HG03442 (cell line): ENCODE data around the gene LMO3.
"Not testable (repeated sequence)": the region's sequence is repeated elsewhere in the genome, so short reads cannot be mapped to it uniquely, and the experiment has no call there.

Experiments
- ATAC-seq: cut with Tn5 transposase; IDR thresholded peaks from one replicate; pipeline ENCODE4 v1.9.1; 2021; ENCODE audit warnings: mild to moderate bottlenecking, moderate library complexity; ENCODE audit not compliant: unreplicated experiment

LMO3 gene

DNA sequence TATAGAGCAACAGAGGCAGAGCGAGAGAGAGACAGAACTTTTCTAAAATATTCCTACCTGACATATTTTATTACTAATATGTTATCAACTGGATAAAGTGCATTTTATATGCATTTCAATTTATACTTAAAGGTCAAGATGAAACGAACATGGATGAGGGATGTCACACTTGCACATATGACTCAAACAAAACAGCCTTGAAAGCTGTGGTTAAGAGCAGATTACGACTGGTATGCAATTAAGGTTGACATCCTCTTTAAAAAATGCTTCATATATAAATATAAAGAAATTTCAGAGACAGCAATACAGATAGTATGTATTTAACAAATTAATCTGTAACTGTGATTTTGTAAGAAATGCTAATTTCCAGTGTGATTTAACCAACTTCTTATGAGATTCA lies 52.5 kb downstream of the LMO3 start:
- ATAC-seq: no peak

DNA sequence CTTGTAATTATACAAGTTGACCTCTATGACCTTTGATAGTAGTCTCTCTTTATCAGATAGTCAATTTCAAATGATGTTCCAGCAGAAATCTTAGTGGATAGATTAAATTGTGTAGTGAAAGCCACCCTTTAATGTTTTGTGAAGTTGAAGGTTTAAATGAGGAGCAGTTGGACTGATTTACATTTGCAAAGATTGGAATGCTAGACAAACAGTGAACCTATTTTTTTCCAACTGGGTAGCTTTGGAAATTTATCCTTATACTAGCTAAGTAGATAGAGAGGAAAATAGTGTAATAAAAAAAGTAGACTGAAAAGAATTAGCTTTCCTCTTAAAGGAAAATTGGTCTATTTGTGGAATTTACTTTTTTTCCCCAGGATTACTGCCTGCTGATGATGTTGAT lies 53.7 kb downstream of the LMO3 start:
- no peak for ATAC-seq

DNA sequence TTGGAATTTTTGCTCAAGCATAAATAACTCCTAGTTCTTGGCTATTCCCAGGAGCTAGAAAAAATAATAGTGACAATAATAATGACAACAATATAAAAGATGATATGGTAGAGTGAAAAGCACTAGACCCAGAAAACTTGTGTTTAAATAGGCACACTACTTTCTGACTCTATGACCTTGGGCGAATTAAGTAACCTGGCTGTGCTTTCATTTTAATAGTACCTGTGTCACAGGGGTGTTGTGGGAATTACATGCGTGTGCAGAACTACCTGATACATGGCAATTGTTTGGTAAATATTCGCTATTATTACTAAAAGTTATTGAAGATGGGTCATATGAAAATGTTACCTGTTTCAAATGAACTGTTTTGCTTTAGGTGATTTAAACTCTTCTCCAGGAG lies 60.1 kb downstream of the LMO3 start:
- no peak for ATAC-seq

DNA sequence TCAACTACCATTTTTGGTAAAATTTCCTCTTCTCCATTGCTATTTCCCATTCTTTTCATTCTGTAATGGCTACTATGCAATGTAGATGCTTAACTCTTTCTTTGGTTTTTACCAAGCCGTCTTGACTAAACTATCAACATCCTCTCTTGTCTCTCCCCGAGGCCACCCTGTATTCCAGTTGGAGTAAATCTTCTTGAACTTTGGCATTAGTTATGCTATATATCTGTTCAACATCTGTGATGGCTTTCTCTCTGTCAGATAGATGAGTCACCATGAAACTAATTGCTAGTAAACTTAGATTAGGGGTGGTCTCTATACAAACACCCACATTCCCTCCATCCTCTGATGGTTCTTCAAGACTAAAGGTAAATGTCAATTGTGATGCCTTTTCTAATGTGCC lies 63.4 kb downstream of the LMO3 start:
- no peak for ATAC-seq

DNA sequence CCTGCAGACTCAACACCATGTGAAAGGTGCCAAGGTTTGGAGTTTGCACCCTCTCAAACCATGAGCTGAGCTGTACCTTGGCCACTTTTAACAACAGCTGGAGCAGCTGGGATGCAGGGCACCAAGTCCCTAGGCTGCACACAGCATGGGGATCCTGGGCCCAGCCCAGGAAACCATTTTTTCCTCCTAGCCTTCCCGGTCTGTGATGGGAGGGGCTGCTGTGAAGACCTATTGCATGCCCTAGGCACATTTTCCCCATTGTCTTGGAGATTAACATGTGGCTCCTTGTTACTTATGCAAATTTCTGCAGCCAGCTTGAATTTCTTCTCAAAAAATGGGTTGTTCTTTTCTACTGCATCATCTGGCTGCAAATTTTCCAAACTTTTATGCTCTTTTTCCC lies 68.3 kb downstream of the LMO3 start:
- ATAC-seq: not testable (repeated sequence)

DNA sequence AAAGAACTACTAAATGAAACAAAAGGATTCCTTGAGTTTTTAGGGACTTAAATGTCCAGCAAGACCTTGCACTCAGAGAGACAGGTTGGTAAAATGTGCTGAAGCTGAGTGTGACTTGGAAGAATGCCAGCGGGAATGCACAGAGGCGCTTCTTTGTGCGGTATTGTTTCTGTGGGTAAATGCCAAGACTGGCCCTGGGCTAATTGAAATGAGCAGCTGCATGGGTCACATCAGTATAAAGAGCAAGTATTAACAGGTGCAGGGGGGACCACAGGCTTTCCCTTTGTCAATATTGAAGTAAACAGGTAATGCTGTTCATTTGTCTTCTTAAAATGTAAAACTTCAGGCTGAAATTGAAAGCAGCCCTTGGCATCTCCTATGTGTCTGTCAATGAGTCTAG lies 74.3 kb downstream of the LMO3 start:
- ATAC-seq: no peak

DNA sequence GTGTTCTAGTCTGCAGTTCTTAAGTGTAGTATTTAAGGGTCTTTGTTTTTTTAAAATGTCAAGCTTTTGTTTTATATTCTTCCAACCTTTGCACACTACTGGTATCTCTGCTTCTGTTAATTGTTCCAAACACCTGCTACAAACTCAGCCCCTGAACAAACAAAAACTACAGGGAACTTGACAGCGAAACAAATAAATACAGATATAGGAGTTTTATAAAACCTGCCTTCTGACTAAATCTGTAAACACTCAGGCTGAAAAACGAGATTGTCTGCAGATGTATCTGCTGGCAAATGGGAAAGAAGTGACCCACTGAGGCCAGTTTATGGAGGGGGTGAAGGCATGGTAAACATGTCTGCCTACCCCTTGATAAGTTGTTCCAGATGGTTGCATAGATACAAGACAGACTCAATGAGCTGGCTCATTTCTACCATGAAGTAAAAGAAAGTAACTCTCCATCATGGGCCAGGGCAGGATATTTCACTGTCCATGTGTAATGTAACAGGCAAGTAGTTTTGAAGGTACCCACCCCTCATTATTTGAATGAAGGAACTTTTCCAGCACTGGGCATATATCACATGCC lies 75.6 kb downstream of the LMO3 start:
- ATAC-seq: no peak

DNA sequence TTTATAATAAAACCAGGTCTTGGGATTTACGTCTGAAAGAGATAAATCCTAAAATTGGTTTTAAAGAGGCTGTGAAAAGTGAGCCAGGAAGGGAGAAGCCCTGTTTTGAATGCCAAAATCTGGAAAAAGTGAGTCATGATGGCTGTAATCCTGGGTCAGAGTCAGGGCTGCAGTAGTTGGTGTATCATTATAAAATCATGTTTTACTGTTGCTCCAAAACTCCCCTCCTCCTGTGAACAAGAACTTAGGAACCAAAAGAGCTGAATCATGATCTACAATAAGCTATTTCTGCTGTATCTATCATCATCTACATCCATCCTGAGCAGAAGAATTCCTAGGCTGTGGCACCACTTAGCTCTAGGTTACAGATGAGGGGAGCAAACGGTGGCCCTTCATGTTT lies 79.3 kb downstream of the LMO3 start:
- no peak for ATAC-seq

DNA sequence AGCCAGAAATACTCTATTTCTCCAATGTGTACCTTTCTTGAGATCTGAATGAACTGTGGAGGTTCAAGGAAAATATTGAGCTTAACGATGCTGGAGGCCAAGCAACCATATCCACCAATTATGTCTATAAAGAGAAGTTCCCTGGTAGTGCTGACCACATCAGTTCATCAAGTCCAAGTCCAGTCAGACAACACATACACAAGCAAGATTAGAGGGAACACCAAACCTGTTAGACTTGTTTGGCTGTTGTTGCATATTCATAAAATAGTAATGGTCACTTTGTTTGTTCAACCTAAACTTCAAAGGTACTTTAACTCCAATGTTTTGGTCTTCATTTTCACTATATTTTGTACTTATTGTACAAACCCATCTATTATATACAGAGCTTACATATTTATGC lies 81.6 kb downstream of the LMO3 start:
- no peak for ATAC-seq

DNA sequence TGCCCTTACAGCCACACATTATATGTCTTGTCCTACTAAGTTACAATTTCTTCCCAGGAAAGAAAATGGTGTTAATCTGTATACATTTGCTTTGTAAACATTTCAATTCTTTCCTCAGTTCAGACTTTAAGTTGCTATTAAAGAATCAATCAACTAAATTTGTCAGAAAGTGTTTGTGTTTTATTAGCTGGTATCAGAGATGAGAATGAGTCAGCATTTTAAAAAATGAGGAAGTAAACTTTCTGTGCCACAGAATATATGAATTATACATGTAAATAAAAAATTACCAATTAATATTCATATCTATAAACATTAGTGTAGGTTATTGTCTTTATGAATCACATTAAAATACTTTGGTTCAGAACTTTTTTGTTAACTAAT lies 82.0 kb downstream of the LMO3 start:
- ATAC-seq: no peak

DNA sequence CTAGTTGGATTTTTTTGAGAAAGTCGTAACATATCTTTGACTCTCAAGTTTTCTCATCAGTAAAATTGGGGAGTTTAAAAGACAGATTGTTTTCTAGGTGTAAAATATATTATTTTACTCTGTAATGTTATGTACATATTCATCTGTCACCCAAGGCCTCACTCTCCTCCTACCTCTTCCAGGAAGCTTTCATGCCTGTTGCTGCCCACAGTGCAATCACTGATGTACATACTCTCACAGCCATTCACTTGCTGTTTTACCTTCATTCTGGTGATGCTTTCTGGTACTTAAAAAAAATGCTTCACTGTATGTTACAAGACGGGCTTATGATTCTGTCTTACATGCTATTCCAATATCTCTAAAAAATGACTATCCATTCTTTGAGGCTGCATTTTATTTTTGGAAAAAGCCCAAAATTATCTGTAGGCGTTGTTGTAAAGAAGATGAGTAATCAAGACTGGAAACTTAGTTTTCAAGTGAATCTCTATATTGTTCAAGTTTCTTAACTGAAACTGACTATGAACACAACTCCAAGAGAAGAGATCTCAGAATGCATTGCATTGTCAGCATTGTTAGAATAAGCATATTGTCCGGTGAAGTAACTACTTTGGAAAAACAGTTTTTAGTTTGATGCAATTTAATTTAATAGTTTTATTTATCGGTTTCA lies 82.5 kb downstream of the LMO3 start:
- no peak for ATAC-seq

DNA sequence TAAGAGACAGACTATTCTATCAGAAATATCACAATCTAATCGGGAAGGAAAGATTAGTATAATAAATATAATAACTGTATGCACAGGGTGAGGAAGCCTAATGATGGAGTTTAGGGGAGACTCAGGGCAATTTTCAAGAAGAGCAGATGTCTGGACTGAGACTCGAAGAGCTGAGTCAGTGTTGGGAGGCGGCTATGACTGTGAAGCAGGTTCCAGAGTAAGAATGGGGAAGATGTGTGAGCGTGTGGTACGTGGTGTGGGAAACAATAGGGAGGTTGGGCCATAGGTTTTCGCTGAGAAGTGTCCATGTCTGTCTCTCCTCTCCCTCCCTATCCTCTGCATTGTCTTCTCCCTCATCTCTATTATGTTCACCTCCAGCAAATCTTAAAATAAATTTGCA lies 85.6 kb downstream of the LMO3 start:
- no peak for ATAC-seq

DNA sequence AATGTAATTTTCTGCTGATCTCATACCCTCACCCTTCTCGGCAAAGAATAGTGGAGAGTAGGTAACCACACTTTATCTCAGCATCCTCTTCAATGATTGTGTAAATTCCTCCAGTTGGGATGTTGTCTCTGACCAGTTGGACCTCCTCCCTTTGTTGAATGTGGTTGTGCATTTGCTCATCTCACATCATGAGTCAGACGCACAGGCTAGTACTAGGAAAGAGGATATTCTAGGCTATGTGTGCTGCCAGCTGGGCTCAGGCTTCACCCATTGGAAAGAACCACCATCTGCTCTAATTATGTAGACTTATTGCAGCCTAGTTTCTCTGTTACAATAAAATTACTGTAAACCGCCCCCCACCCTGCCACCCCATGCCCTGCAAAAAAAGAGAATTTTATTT lies 90.3 kb downstream of the LMO3 start:
- ATAC-seq: no peak

DNA sequence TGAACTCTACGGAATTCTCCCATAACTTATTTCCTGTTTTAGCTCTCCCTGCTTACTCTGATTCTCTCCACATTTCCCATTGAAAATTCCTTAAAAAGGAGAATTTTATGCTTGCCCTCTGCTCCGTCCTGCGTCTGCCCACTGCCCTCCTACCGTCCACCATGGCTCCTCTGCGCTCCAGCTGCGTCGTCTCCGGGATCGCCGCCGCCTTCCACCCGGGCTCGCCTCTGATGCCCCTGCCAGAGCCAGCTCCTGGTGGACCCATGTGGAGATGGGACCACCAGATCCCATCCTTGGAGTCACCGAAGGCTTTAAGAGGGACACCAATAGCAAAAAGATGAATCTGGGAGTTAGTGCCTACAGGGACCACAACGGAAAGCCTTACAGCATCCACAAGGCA lies 92.7 kb downstream of the LMO3 start:
- ATAC-seq: no peak

DNA sequence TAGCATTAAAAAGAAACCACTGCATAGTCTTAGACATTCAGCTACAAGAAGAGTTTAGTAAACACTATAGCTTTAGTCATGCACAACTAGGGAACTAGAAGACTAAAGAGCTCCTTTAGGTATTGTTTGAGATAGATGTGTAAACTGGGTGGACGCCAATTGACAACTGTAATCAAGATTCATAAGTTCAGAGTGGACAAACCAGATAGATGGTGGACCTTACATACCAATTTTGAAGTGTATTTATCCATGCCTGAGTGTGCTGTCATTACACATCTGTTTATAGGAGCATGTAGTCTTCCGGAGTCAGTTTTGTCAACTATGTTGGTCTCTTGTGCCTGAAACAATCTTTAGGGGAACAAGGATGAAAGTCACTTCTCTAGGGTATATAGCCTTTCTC lies 96.6 kb downstream of the LMO3 start:
- no peak for ATAC-seq

DNA sequence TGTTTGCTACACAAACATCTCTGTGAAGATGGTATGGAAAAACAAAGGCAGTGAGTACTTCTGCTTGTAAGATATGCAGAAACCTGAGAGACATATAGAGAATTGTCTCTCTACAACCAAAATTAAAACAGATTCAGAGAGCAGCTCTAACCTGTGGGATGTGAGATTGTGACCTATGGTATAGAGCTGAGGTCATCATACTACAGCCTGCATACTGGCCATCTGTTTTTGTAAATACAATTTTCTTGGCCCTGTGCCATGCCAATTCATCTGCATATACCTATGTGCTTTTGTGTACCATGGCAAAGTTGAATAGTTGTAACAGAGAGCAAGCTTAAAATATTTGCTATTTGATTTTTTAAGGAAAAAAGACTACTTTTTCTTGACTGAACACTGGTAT lies 99.6 kb downstream of the LMO3 start:
- no peak for ATAC-seq

DNA sequence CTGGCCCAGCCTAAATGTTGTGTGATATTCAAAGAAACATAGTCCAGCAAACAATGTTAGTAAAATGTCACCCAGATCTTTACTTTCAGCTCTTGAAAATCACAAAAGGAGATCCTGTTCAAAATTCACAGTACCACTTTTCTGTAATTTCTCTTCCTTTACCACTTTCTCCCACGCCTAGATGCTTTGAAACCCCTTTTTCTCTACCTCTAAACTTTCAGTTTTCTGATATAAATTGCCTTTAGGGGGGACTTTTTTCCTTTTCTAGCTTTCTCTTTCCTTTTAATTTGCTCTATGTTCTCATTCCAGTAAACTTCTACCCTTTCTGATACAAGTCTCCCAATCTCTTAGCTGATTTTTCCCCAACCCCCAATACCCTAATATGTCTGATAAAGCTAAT lies 101.8 kb downstream of the LMO3 start:
- ATAC-seq: no peak

DNA sequence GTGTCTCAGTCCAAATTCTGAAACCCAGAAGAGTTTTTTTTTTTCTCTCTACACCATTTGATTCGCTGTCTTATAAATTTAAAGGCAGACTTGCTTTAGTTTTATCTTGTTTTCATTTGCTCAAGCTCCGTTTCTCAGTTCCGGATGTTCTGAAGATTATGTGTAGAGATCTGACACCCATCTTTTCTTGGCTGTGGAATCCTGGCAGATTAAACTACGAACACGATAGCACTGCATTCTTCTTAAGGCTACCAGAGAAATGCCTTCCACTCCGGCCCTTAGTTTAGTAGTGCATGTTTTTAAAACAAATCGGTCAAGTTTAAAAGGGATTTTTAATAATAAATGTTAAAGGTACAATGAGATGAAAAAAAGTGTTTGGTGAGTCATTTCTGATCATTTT lies 106.4 kb downstream of the LMO3 start:
- ATAC-seq: no peak
